ENCODE measurements around the gene FRMD7. TPM values are rescaled to one million over a fixed set of nuclear protein-coding genes. Genes with fewer than 3 reads are reported as not detected.

The FRMD7 gene
- total RNA-seq, 1 donor from 2014 or later: not detected

GRCh38 chrX:132125906-132126305, 1.9 kb downstream of the FRMD7 start:
- DNase-seq (no peak), ATAC-seq (ENCODE audit: low read depth) (no peak)
- Mint-ChIP-seq H3K4me3 (no peak overlapping the region), H3K36me3 (ENCODE audit: low read depth) (no peaks in the 10 kb centered on the region), H3K27me3 (no peaks in the 10 kb centered on the region), H3K9me3 (no peaks in the 10 kb centered on the region), H3K4me1 (no peaks in the 10 kb centered on the region), H3K27ac (no peak overlapping the region)
- ChIA-PET CTCF (no interaction called here), POLR2A (no interaction called here)
- TF ChIP-seq CTCF (IDR thresholded peaks at IDR 0.05): no peak
- intact Hi-C loops (cut with micrococcal nuclease): no loop called here

DNA sequence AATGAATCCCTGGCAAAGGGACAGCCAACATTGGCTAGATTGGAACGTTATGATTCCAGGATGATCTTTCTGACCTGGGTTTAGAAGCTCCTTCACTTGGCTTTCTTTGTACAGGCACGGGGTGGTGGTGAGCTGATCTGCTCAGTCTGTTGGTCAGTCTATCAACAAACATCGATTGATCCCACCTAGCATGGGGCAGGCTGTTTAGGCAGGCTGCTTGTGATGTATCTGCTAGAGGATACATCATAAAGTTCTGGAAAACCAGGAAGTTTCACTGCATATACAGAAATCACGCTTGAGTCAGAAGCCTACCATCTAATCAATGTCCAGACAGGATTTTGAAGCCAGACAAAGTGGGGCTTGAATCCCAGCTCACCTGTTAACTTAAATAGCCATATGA, 6.9 kb downstream of the FRMD7 start:
- no peak for TF ChIP-seq CTCF (IDR thresholded peaks at IDR 0.05)
- ATAC-seq (ENCODE audit: low read depth) (no peak), DNase-seq (no peak)
- POLR2A ChIA-PET: no interaction called here
- Mint-ChIP-seq H3K27ac (no peak overlapping the region), H3K27me3 (no peaks in the 10 kb centered on the region), H3K4me3 (no peak overlapping the region), H3K4me1 (no peaks in the 10 kb centered on the region), H3K36me3 (ENCODE audit: low read depth) (no peaks in the 10 kb centered on the region), H3K9me3 (no peaks in the 10 kb centered on the region)
- intact Hi-C loops (cut with micrococcal nuclease): no loop called here
- CTCF ChIA-PET: no interaction called here

GRCh38 chrX:132119821-132120515, 7.9 kb downstream of the FRMD7 start:
- no peaks in the 10 kb centered on the region for H3K9me3 Mint-ChIP-seq
- no peaks in the 10 kb centered on the region for H3K4me1 Mint-ChIP-seq
- no peak overlapping the region for H3K4me3 Mint-ChIP-seq
- ChIA-PET CTCF (no interaction called here), POLR2A (no interaction called here)
- no peaks in the 10 kb centered on the region for H3K27me3 Mint-ChIP-seq
- ATAC-seq (ENCODE audit: low read depth): no peak
- H3K36me3 Mint-ChIP-seq (ENCODE audit: low read depth): no peaks in the 10 kb centered on the region
- intact Hi-C loops (cut with micrococcal nuclease): no loop called here
- no peak overlapping the region for H3K27ac Mint-ChIP-seq
- DNase-seq: no peak
- no peak for TF ChIP-seq CTCF (IDR thresholded peaks at IDR 0.05)

GRCh38 chrX:132119283-132119682, 8.5 kb downstream of the FRMD7 start:
- Mint-ChIP-seq H3K4me3 (no peak overlapping the region), H3K27me3 (no peaks in the 10 kb centered on the region), H3K9me3 (no peaks in the 10 kb centered on the region), H3K27ac (no peak overlapping the region), H3K4me1 (no peaks in the 10 kb centered on the region), H3K36me3 (ENCODE audit: low read depth) (no peaks in the 10 kb centered on the region)
- intact Hi-C loops (cut with micrococcal nuclease): no loop called here
- TF ChIP-seq CTCF (IDR thresholded peaks at IDR 0.05): no peak
- ChIA-PET CTCF (no interaction called here), POLR2A (no interaction called here)
- ATAC-seq (ENCODE audit: low read depth) (no peak), DNase-seq (no peak)

- intact Hi-C loops (cut with micrococcal nuclease): no loop called here
- CTCF ChIA-PET: no interaction called here
- Mint-ChIP-seq H3K4me1 (no peaks in the 10 kb centered on the region), H3K27ac (no peak overlapping the region), H3K9me3 (no peaks in the 10 kb centered on the region), H3K36me3 (ENCODE audit: low read depth) (no peaks in the 10 kb centered on the region), H3K27me3 (no peaks in the 10 kb centered on the region), H3K4me3 (no peak overlapping the region)
- ATAC-seq (ENCODE audit: low read depth) (no peak), DNase-seq (no peak)
- POLR2A ChIA-PET: no interaction called here
- no peak for TF ChIP-seq CTCF (IDR thresholded peaks at IDR 0.05)
These were observed 9.5 kb downstream of the FRMD7 start for GRCh38 chrX:132118358-132118757.

Measured in activated B cell treated with CpG ODN at 0.5 μM for 24 hours (primary cell).